GM12878 (cell line): Measurements from ENCODE around the gene OPCML.

Experiments used
- BACH1 ChIP-seq: fragments of 450-650 bp; IDR thresholded peaks from 2 replicates; pipeline ENCODE4 v1.6.1; 2017; ENCODE audit warnings: mild to moderate bottlenecking, borderline replicate concordance
- DPF2 ChIP-seq: fragments of 450-650 bp; IDR thresholded peaks from 2 replicates; pipeline ENCODE4 v1.6.1; 2017; ENCODE audit warnings: mild to moderate bottlenecking
- EP300 ChIP-seq, 2 experiments: fragments of 150-350 bp in 1 of 2; IDR thresholded peaks; 2 replicates each; pipeline ENCODE4 v1.6.1; 2011 to 2012; ENCODE audit warnings: low read depth in 2 of 2, low read length in 2 of 2, borderline replicate concordance in 1 of 2, improper control_type of control experiment in 1 of 2, inconsistent platforms in 1 of 2; ENCODE audit not compliant: control insufficient read depth in 1 of 2
- FOXK2 ChIP-seq: fragments of 450-650 bp; IDR thresholded peaks from 2 replicates; pipeline ENCODE4 v1.6.1; 2017; ENCODE audit warnings: mild to moderate bottlenecking, moderate library complexity
- HCFC1 ChIP-seq: fragments of 150-350 bp; IDR thresholded peaks from 2 replicates; pipeline ENCODE4 v1.6.1; 2014; ENCODE audit warnings: low read length
- SMC3 ChIP-seq: IDR thresholded peaks from 2 replicates; pipeline ENCODE4 v1.6.1; 2011; ENCODE audit warnings: low read length, improper control_type of control experiment, borderline replicate concordance
- YBX1 ChIP-seq: fragments of 450-650 bp; IDR thresholded peaks from 2 replicates; pipeline ENCODE4 v1.6.1; 2016; ENCODE audit warnings: antibody characterized with exemption
- TF ChIP-seq, protein P1 (sequence below): IDR thresholded peaks from 2 replicates; pipeline ENCODE4 v1.6.1; 2012; ENCODE audit warnings: low read length, inconsistent platforms
- TF ChIP-seq, protein P2 (sequence below), 3 experiments: IDR thresholded peaks in 2 of 3; conservative IDR thresholded peaks in 1 of 3; 2 replicates each; pipeline ENCODE4 v1.5.1; 2011; ENCODE audit warnings: low read depth in 3 of 3, low read length in 3 of 3, mild to moderate bottlenecking in 3 of 3, control low read depth in 2 of 3, moderate library complexity in 2 of 3, inconsistent platforms in 1 of 3, mixed read lengths in 1 of 3; ENCODE audit not compliant: control insufficient read depth in 2 of 3, insufficient read depth in 1 of 3; ENCODE audit errors: extremely low read depth in 1 of 3
- TF ChIP-seq, protein P3 (sequence below): fragments of 450-650 bp; IDR thresholded peaks from 2 replicates; pipeline ENCODE4 v1.6.1; 2017; ENCODE audit warnings: mild to moderate bottlenecking

DNA sequence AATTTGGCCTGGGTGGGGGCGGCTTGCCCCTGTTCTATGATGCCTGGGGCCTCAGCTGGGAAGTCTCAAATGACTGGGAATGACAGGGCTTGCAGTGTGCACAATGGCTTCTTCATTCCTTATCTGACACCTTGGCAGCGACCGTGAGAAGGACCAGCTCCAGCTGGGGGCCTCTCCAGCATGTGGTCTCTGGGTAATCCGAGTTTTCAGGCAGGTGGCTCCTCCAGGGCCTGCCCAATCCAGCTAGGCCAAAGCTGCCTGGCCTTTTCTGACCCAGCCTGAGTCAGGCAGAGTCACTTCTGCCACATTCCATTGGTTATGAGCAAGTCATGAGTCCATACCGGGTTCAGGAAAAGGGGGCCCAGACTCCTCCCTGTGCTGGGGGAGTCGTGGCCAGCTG lies 646.0 kb downstream of the OPCML start:
- TF ChIP-seq HCFC1 (no peak), EP300 (IDR thresholded peaks at IDR 0.05; ENCODE audit: borderline replicate concordance in 1 of 2, control insufficient read depth in 1 of 2, low read depth in 2 of 2, low read length in 2 of 2) (no peak), DPF2 (no peak), FOXK2 (no peak), BACH1 (no peak), YBX1 (no peak), SMC3 (no peak)
- TF ChIP-seq, protein P1, sequence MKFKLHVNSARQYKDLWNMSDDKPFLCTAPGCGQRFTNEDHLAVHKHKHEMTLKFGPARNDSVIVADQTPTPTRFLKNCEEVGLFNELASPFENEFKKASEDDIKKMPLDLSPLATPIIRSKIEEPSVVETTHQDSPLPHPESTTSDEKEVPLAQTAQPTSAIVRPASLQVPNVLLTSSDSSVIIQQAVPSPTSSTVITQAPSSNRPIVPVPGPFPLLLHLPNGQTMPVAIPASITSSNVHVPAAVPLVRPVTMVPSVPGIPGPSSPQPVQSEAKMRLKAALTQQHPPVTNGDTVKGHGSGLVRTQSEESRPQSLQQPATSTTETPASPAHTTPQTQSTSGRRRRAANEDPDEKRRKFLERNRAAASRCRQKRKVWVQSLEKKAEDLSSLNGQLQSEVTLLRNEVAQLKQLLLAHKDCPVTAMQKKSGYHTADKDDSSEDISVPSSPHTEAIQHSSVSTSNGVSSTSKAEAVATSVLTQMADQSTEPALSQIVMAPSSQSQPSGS = no peak
- TF ChIP-seq, protein P2, sequence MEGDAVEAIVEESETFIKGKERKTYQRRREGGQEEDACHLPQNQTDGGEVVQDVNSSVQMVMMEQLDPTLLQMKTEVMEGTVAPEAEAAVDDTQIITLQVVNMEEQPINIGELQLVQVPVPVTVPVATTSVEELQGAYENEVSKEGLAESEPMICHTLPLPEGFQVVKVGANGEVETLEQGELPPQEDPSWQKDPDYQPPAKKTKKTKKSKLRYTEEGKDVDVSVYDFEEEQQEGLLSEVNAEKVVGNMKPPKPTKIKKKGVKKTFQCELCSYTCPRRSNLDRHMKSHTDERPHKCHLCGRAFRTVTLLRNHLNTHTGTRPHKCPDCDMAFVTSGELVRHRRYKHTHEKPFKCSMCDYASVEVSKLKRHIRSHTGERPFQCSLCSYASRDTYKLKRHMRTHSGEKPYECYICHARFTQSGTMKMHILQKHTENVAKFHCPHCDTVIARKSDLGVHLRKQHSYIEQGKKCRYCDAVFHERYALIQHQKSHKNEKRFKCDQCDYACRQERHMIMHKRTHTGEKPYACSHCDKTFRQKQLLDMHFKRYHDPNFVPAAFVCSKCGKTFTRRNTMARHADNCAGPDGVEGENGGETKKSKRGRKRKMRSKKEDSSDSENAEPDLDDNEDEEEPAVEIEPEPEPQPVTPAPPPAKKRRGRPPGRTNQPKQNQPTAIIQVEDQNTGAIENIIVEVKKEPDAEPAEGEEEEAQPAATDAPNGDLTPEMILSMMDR (IDR thresholded peaks at IDR 0.05 in 2 of 3, conservative IDR thresholded peaks at IDR 0.05 in 1 of 3; ENCODE audit: control insufficient read depth in 2 of 3, extremely low read depth in 1 of 3, insufficient read depth in 1 of 3, low read depth in 3 of 3, low read length in 3 of 3) = no peak
- TF ChIP-seq, protein P3, sequence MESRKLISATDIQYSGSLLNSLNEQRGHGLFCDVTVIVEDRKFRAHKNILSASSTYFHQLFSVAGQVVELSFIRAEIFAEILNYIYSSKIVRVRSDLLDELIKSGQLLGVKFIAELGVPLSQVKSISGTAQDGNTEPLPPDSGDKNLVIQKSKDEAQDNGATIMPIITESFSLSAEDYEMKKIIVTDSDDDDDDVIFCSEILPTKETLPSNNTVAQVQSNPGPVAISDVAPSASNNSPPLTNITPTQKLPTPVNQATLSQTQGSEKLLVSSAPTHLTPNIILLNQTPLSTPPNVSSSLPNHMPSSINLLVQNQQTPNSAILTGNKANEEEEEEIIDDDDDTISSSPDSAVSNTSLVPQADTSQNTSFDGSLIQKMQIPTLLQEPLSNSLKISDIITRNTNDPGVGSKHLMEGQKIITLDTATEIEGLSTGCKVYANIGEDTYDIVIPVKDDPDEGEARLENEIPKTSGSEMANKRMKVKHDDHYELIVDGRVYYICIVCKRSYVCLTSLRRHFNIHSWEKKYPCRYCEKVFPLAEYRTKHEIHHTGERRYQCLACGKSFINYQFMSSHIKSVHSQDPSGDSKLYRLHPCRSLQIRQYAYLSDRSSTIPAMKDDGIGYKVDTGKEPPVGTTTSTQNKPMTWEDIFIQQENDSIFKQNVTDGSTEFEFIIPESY = no peak
